ENCODE results near the gene TMEM120B.

GRCh38 chr12:121776190-121777098 lies 63.9 kb downstream of the TMEM120B start:
- TF ChIP-seq CTCF (tag by site-specific recombination; IDR thresholded peaks at IDR 0.05) (peak; percentile 87), ZNF23 (tag by site-specific recombination; IDR thresholded peaks at IDR 0.05; ENCODE audit: borderline replicate concordance) (no peak), ZNF785 (tag by site-specific recombination; IDR thresholded peaks at IDR 0.05) (no peak), ZBTB26 (tag by site-specific recombination; optimal IDR thresholded peaks at IDR 0.05) (peak; percentile 24), ZNF280C (tag by site-specific recombination; IDR thresholded peaks at IDR 0.05) (no peak), ZBTB8A (tag by site-specific recombination; IDR thresholded peaks at IDR 0.05) (peak; percentile 35; the same call in 1 of the 2 replicates), ZNF558 (tag by site-specific recombination; IDR thresholded peaks at IDR 0.05) (no peak), SETDB1 (IDR thresholded peaks at IDR 0.05; ENCODE audit: insufficient read length, low read length) (no peak), ZNF24 (tag by site-specific recombination; IDR thresholded peaks at IDR 0.05) (no peak), ZIC2 (tag by site-specific recombination; IDR thresholded peaks at IDR 0.05) (peak; percentile 48; the same call in 1 of the 2 replicates), ZNF830 (tag by site-specific recombination; IDR thresholded peaks at IDR 0.05; ENCODE audit: low read depth) (no peak), ZNF302 (tag by site-specific recombination; IDR thresholded peaks at IDR 0.05; ENCODE audit: low read depth) (no peak), ZBTB7A (tag by site-specific recombination; IDR thresholded peaks at IDR 0.05; ENCODE audit: low read depth) (no peak)

Data from HEK293 (cell line).